HG02588 (cell line): Measurements from ENCODE around the gene HDDC2.

Experiments used
- ATAC-seq: cut with Tn5 transposase; IDR thresholded peaks from one replicate; pipeline ENCODE4 v1.9.1; 2021; ENCODE audit warnings: mild to moderate bottlenecking, moderate library complexity; ENCODE audit not compliant: unreplicated experiment

The HDDC2 gene

GRCh38 chr6:125245109-125245508 is 56.7 kb downstream of the HDDC2 start:
- no peak for ATAC-seq

GRCh38 chr6:125237764-125238163 is 64.0 kb downstream of the HDDC2 start:
- no peak for ATAC-seq

DNA sequence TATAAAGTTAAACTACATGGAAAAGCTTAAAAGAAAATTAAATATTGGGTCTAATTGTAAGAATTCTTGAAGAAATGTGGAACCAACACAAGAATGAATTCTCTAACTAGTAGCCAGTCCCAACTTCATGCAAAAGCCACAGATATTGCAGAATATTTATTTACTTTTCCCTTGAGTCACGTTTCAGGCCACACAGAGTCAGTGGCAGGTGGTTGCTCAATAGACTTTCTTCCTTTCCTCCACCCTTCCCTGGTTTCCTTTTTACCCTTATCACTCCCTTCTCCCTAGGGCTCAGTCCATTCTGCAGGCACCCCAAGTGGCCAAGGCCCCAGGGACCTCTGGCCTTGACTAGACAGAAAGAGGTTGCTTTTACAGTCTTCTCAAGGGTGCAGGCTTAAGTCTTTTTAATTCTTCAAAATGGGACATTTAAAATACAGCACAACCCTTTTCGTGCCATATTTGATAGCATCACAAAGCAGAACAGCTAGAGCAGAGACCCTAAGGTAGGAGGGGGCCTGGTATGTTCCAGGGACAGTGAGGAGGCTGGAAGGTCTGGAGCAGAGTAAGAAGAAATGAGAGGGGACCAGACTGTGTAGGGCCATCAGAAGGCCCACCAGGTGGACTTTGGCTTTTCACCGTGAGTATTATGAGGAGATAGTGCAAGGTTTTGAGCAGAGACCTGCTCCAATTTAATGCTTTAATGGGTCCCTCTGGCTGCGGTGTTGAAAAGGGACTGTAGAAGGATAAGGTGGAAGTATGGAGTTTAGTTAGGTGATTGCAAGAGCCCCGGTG is 65.0 kb downstream of the HDDC2 start:
- no peak for ATAC-seq

DNA sequence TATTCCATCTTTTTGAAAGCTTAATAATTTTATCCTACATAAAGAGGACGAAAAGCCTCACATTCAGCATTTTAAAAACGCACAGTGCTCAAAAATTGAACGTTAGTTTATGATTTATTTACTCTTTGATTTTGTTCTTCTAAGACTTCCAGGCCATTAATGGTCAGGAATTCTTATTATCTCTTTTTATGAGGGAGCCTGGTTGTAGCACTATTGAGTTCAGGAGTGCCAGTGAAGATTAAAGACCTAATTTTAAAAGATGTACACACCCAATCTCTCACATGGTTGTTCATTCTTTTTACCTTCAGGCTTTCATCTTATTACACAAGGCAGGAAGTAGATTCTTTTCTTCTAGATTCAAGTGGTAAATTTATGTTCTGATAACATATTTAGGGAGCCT is 68.6 kb downstream of the HDDC2 start:
- ATAC-seq: no peak

DNA sequence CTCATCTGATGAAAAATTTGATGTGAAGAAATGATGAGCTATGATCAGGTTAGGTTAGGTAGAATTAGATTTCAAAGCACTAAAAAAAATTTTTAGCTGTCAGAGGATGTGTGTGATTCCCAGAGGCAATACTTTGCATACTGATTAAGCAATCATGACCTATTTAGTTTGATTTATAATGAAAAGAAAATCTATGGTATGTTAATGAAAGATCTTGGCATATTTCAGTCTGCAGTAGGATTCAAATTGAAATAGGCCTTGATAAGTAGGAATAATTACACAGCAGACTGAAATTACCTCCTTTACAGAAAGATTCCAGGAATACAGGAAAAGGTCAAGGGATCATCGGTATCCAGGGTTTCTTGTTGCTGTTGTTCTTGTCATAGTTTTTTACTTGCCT is 69.3 kb downstream of the HDDC2 start:
- no peak for ATAC-seq

GRCh38 chr6:125231574-125232343 is 70.0 kb downstream of the HDDC2 start:
- no peak for ATAC-seq

DNA sequence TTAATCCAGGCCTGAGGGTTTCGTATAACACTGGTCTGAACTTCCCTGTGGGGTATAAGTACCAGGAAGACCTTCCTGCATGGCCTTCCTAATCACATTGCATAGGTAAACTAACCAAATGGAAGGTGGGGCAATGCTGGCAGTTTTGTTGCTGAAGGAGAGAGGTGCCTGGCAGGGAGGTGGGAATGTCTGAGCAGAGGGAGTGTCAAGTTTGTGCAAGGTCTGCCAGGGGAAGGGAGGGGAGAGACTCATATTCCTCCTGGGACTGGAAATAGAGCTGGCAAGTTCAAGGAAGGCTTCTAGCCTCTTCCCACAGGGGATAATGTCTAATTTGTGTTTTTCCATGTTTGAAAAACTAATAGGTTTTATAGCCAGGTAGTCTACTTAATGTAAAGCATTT is 70.6 kb downstream of the HDDC2 start:
- no peak for ATAC-seq

DNA sequence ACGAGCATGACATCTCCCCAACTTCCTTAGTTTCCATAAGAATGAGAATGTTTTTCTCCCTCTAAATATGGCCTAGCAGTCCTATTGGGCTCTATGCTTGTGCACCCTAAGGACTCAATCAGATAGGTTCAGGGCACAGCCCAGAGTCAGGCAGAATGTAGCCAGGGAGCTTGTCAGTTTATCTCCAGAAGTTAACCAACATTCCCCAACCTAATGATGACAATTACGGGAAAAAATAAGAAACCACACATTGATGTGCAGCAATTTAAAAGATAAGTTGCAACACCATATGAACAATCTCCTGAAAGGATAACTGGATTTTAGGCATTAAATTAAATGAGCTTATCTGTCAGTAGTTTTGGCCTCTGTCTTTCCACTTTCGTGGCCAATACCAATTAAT is 71.1 kb downstream of the HDDC2 start:
- ATAC-seq: no peak

GRCh38 chr6:125228981-125229479 is 72.7 kb downstream of the HDDC2 start:
- ATAC-seq: no peak

DNA sequence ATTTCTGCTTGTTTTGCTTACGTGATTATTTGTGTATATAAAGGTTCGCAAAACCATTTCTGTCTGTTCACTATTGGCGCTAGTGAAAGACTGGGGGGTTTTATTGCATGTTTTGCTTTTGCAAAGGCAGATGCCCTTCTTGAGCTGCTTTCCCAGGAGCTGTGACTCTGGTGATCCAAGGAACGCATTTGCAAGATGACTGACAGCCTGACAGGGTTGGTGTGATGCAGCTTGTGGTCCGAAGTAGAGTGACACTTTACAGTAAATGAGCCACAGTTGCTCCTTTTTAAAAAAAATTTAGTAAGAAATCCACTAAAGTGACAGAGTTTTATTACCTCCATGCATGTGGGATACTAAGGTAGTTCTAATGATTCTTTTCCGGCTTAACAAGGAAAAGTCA is 74.5 kb downstream of the HDDC2 start:
- ATAC-seq: no peak
